Measurements from ENCODE around the gene HRH3.

HRH3 gene

DNA sequence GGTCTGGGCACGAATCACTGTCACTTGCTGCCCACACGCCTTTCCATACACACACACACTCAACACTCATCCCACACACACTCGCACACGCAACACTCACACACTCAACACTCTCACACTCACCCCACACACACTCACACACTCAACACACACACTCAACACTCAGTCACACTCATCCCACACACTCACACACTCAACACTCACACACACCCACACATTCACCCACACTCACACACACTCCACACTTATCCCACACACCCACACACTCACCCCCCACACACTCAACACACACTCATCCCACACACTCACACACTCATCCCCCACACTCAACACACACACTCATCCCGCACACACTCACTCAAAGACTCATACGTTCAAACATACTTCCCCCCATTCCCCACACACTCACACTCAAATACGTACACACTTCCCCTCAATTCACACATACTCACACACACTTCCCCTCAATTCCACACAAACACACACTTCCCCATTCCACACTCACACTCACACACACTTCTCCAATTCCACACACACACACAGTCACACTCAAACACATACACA, 9.0 kb upstream of the HRH3 start:
- no peak for DNase-seq

DNA sequence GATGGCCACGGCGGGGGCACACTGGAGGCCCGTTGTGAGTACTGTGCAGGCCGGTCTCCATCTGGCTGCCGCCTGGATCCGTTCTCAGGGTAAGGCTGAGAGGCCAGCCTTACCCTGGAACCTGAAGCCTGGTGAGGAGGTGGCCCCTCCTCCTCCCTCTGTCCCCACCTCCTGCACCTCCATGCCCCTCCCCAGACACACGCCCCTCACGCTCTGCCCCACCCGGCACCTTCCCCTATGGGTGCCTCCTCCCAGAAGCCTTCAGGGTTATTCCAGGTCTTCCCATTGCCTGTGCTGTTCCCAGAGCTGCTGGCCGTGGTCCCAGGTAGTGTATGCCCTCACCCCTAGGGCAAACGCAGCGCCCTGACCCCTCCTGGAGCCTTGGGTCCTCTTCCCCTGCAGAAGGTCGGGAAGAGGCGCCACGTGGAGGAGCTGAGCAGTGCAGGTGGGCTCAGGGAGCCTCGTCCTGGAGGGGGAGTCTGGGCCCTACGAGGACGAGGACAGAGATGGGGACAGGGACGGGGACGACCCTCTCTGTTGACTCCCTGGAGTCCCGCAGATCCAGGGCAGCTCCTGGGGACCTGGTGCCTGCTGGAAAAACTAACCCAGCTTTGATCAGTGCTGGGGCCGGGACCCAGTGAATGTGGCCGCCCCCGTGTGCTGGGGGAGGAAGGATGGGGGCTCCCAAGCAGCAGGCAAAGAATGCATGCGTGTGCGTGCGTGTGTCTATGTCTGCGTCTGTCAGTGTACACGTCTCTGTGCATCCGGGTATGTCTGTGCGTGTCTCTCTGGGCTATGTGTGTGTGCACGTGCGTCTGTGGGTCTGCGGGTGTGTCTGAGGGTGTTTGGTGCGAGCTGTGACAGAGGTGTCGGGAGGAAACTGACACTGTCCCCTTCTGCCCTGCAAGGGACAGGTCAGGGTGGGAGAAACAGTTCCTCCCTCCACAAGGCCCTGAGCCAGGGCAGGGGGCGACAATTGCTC, 8.2 kb upstream of the HRH3 start:
- DNase-seq: no peak

DNA sequence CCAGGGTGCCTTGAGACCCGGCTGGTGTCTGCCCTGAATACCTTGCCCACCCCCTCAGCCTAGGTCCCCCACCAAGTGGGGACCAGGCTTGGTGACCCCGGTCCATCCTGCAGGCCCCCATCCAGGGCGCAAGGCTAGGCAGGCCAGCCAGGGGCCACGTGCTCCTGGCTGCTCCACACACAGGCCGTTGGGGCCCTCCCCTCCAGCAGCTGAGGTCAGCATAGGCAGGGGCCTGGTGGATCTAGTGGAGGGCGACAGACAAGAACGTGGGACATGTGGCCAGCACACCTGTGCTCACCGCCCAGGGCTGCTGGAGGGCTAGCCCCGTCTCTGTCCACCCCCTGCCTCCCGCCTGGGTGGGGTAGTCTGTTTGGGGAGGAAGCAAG, 7.5 kb upstream of the HRH3 start:
- DNase-seq: no peak

DNA sequence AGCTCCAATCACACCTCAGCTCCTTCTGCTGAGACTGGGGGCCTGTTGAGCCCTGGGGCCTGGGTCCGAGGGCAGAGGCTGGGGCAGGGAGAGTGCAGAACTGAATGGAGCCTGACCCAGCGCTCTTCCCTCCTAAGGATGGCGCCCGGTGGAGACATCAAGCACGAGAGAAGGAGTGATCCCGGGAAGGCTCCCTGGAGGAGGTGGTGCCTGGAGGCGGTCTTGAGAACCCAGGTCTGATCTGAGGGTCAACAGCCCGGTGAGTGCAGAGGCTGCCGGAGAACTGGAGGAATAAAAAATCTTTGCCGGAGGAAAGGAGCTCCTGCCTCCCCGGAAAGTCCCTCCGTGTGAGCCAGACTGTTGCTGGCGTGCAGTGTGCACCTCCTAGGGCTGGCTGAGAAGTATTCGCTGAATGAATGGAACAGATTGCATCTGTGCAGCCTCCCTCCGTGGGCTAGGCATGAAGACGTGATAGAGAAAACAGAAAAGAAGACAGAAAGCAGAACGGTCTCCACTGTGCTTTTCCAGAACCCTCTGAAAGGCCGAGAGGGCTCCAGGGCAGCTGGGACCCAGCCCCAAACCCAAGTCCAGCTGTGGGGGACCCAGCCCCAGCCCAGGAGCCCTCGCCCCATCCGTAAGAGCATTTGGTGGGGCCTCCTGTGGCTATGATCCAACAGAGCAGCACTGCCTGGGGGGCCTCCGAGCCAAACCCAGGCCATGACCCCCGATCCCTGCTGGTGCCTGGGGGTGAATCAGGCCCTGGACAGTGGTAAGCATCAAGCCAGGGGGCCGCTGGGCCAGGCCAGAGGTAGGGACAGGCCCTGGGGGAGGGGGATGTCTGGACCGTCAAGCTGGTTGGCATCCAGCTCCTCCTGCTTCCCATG, 6.9 kb upstream of the HRH3 start:
- no peak for DNase-seq

DNA sequence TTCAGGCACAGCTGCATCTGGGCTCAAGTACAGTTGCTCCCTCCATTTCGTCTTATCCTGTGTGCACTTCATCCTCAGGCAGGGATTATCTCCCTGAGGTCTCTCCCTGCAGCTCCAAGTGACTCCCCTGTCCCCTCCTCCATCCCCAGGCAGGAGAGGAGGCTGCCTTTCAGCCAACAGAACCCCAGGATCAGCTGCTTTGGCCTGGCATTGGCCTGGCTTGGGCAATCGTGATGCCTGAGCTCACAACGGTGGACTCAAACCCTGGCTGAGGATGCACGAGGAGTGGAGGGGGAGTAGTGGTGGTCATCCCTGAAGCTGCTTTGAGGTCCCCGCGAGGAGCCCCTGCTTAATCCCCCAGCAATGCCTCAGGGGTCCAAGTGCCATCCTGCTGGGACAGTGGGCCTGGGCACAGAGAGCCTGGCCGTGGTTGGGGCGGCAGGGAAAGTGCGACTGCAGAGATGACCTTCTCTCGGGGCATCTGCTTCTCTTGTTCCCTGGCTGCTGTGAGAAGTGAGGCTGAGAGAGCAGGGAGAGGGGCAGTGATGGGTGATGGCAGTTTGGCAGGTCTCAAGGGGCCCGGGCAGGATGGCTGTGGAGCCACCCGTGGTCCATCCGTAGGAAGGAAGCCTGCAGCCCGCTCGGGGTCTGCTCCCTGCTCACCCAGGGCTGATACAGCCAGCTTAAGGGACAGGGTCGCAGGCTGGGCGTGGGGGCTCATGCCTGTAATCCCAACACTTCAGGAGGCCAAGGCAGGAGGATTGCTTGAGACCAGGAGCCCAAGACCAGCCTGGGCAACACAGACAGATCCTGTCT, 6.0 kb upstream of the HRH3 start:
- no peak for DNase-seq

DNA sequence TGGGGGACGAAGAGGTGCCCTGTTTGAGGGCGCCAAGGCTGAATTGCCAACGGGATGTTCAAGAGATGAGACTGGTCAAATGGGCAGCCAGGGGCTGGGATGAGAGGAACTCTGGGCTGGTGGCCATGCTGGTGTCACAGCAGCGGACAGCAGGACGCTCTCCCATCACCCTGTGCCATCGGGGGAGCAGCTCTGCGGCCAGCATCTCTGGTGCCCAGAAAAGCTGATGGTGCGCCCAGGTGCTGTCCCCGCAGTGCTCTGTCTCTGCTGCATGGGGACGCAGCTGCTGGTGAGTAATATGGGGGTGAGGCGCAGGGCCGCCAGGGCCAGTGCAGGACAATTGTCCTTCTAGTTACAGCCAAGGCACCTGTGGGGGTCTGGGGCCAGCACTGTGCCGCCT, 4.9 kb upstream of the HRH3 start:
- no peak for DNase-seq

DNA sequence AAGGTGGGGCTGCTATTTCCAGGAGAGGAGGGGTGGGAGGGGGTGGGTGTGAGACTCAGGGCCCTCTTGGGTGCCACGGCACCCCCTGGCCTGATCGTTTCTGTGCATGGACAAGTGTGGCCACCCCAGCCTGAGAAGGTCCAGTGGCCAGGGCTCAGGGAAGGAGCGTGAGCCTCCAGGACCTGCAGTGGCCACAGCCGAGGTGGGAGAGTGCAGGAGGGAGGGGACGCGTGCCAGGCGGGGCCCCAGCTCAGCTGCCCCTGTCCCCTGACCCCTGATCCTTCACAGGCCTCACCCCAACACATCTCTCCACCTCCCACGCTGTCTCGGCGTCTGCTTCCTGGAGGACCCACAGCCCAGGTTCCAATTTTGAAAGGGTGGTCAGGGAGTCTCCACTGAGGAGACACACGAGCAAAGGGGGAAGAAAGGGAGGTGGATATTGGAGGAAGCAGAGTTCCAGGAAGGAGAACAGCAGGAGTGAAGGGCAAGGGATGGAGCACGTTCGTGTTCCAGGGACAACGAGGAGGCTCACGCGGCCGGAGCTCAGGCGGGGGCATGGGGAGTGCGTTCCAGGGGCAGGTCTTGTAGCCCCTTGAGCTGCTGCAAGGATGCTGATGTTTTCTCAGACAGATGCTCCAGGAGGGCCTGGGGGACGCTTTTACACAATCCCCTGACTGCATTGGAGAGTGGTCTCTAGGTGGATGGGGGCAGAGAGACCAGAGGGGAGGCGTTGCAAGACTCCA, 4.2 kb upstream of the HRH3 start:
- no peak for DNase-seq

DNA sequence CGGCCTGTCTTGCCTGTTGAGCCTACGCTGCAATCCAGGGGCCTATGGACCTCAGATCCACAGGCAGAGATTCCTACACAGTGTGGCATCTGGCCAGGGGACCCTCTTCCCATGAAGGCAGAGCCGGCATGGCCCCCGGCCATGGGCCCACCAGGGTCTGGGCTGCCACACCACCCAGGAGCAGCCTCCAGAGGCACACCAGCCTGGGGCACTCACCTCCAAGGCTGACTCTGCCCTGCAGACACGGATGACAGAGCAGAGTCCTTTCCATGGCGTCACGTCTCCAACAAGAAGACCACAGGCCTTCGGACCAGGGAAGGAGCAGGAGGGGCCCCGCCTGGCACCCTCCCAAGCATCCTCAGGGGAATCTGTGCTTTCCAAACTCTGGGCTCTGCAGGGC, 3.5 kb upstream of the HRH3 start:
- no peak for DNase-seq

DNA sequence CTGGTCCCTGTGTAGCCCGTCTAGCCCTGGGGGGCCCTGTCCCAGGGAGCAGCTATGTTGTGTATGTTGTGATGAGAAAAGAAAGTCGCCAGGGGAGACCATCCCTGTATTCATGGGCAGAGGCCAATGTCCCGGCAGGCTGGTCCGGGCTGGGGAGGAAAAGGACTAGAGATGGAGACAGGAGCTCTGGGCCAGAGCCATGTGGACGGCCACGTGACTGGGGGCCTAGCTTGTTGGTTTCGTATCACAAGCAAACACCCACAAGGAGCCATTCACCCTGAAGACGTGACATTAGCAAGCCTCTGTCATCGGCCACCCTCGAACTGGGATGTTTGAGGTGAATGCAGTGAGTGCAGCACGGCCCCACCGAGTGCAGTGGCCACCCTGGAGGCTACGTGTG, 2.9 kb upstream of the HRH3 start:
- no peak for DNase-seq

DNA sequence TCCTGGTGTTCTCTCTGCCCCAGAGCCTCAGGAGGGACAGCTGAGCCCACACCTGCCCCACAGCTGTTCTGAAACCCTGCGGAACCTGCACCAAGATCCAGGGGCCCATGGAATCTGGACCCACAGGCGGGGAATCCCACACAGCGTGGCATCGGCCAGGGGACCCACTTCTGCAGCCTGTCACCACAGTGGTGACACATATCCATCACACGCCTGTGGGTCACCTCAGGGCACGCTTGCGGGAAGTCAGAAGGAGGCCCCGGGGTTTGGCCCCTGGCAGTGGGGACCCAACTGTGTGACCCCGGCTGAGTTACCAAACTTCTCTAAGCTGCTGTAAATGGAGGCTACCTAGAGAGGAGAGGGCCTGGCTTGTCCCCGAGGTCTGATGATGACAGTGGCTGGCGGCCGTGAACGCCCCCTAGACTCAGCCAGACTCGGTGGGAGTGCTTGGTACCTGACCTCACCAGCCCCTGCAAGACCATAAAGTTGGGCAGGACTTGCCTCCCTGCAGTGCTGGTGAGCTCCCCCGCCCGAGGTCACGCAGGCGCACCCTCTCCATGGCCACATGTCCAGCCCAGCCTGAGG, 2.3 kb upstream of the HRH3 start:
- no peak for DNase-seq

DNA sequence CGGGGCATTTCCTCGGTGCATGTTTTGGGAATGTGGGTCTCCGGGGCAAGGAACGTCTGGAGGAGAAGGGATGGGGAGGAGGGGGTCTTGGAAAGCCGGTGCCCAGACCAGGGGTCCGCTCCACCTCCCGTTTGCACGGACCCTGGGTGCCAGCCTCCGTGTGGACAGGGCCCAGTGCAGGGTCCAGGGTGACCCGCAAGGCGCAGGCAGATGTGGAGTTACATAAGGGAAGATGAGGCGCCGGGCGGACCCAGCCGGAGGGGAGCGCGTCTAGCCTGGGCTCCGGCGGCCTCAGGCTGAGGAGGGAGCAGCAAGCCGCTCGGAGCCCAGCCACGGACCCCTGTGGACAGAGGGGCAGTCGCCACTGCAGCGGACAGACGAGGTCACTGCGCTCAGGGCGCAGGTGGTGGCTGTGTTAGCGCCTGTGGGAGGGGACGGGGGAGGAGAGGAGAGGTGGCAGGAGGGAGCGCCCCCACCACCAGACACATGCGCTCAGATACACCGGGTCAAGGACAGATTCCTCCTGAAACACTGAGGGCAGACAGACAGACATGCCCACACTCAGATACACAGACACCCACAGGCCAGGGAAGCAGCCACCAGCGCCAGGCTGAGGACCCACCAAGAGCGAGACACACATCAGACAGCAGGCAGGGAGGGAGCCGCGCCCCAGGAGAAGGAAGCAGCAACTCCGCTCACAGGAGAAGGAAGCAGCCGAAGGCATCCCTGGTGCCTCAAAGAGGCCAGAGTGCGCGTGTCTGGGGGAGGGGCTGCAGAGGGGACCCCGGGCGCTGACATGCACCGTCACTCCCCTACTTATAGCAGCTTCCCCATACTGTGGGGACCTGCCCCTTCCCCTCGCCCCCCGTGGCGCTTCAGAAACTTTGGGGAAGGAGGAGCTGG, 839 bp upstream of the HRH3 start:
- no peak for DNase-seq

DNA sequence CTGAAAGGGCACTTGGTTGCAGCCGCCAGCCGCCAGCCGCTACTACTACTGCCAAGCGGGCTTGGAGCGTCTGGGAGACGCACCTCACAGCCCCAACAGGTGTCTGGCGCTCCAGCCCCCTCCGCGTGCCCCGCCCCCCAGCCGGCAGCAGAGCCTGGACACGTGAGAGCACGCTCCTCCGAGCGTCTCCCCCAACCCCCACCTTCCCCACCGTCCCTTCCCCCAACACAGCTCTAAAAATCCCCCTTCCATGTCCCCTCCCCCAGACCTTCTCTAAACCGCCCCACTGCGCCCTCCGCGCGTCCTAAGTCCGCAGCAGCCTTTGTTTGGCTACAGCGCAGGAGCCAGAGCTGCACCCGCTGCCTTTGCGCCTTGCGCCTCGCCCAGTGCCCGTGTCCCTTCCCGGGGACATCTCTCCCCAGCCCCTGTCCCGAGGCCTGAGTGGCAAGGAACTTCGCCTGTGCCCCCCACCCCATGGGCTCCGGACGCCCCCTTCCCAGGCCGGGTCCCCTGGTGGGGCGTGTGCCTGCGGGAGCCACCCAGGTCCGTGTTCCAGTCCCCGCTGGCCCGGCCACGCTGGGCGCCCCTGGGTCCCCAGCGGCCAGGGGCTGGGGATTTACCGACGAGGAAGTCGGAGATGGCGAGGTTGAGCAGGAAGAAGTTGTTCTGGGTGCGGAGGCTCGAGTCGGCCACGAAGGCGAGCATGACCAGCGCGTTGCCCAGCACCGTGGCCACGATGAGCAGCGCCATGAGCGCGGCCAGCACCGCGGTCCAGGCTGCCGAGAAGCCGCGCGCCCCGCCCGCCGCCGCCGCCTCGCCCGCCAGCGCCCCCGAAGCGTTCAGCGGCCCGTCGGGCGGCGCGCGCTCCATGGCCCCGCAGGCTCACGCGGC, 732 bp downstream of the HRH3 start:
- DNase-seq: no peak

DNA sequence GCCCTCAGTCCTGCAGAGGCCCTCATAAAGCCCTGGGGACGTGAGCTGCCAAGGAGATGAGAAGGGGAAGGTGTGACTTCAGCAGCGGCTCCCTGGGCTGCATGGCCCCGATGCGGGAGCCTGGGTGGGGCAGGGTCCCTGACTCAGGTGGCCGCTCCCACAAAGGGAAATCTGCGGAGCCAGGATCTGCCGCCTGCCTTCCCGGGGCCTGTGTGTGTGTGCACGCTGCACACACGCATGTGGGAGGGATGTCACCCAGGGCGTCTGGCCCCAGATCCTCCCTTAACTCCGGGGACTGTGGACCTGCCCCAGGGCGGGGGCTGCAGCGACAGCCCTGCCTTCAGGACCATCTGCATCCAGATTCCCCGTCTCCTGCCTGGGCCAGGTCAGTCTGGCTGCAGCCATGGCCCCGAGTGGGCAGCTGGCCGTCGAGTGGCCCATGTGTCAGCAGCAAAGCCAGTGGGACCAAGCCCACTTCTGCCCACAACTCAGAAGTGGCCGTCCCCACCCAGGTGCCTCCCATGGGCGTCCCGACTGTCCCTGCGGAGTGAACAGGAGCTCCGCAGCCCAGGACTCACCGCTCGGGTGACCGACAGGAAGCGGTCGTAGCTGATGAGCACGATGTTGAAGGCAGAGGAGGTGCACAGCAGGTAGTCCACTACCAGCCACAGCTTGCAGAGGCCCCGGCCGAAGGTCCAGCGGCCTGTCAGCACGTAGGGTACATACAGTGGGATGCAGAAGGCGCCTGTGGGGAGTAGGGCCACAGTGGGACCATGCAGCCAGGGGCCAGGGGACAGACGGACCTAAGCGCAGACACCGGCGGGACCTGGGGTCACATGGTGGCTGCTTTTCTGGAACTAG, 1.9 kb downstream of the HRH3 start:
- no peak for DNase-seq

DNA sequence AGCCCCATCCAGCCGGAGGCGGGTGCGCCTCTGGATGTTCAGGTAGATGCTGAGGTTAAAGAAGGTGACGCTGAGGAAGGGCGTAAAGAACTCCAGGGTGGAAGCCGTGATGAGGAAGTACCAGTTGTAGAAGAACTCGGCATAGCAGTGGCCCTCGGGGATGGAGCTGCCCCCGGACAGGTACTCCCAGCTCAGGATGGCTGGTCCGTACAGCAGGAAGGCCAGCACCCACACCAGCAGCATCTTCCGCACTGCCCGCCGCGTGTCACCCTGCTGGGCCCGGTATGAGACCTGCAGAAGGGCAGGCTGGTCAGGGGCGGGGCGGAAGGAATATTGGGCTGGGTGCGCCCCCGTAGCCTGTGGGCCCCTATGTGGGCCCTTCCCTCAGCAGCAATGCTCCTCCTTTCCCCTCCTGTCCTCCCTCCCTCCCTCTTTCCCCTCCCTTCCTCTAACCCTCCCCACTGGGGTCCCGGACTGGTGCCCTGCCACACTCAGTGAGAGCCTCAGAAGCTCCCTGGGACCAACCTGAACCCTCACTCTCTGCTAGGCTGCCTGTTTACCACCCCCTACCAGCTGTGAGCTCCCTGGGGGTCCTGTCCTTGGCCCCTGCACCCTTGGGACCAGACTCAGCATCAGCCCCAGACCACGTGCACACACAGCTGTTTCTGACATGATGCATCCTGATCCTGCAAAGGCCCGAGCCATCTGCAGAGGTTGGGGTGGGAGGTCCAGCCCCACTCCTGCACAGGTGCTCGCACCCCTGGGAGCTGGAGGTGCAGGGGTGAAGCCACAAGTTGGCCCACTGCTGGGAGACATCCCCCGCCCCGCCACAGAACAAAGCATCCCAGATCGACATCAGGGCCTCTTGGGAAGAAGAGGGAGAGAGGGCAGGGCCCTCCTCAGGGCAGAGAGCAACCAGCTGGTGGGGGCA, 3.2 kb downstream of the HRH3 start:
- no peak for DNase-seq

DNA sequence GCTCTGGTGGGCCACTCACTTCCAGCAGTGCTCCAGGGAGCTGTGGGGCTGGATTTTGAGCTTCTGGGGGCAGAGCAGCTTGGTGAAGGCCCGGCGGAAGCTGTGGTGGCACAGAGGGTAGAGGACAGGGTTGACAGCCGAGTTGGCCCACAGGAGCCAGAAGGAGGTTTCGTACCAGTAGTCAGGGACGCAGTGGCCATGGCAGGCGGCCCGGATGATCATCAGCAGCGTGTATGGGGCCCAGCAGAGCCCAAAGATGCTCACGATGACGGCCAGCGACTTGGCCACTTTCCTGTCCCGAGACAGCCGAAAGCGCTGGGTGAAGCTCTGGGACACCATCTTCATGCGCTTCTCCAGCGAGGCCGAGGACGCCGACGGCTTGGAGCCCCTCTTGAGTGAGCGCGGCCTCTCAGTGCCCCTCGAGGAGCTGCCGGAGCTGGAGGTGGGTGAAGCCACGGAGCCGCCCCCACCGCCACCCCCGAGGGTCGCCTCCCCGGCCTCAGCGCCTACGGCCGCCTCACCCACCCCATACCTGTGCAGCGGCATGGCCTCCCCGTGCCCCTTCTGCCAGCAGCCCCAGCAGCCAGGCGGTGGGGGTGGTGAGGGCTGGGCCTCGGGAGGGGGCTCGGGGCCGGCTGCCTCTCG, 4.0 kb downstream of the HRH3 start:
- DNase-seq: no peak
